Measurements from ENCODE around the gene PAPPA2. TPM values are rescaled to one million over a fixed set of nuclear protein-coding genes. Genes with fewer than 3 reads are reported as not detected.
A peak's percentile ranks its signal among the peaks of the same experiment; 100 is the strongest.

Gene PAPPA2
- total RNA-seq, 1 donor from 2014 or later, result 3.1 TPM

DNA sequence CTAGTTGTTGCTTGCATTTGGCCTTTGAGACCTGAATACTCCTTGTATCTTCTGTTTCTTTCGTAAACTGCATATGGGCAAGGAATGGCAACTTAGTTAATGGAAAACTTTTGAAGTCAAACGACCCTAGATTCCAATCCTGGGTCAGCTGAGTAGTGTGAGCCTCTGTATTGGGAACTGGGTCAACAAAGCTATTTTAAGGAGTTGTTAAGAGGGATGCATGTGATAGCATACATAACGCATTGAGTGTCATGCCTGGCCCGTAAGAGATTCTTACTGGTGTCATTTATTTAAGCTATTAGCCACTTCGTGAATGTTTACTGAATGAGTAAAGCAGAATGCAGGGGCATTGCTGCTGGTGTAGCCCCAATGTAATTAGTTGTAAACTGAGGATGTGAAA is 340.1 kb downstream of the PAPPA2 start:
- Histone ChIP-seq H3K4me1 (ENCODE audit: control insufficient read depth in 3 of 3, insufficient read depth in 3 of 3, low read length in 3 of 3) (peaks cover 0 to 10% (median 8%) of the 10 kb centered on the region in 3 donors), H3K27me3 (ENCODE audit: control insufficient read depth in 3 of 3, insufficient read depth in 3 of 3, low read length in 3 of 3) (no peaks in the 10 kb centered on the region), H3K9me3 (ENCODE audit: control insufficient read depth in 3 of 3, low read length in 3 of 3) (no peaks in the 10 kb centered on the region), H3K36me3 (ENCODE audit: control insufficient read depth in 3 of 3, insufficient read depth in 3 of 3, low read length in 3 of 3) (no peaks in the 10 kb centered on the region), H3K9ac (ENCODE audit: low read depth in 1 of 3, low read length in 3 of 3) (no peak overlapping the region), H3K27ac (ENCODE audit: low read depth, low read length) (peak overlapping the region; percentile 10), H3K4me3 (ENCODE audit: low read length in 3 of 3) (no peak overlapping the region)

DNA sequence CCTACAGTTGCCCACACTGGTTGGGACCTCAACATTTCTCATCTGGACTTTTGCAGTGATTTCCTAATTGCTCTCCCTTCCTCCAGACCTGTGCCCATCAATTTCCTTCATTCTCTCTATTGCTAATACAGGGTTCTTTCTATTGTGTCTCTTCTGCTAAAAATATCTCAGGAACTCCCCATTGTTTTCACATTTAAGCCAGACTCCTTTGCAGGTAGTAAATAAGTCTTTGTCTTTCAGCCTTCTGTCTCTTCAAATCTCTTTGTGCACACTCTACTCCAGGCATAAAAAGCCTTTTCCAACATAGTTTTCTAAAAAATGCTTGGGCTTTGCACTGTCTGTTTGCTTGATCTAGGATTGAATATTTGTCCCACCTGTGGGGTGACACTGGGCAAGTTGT is 340.6 kb downstream of the PAPPA2 start:
- Histone ChIP-seq H3K9ac (ENCODE audit: low read depth in 1 of 3, low read length in 3 of 3) (no peak overlapping the region), H3K4me1 (ENCODE audit: control insufficient read depth in 3 of 3, insufficient read depth in 3 of 3, low read length in 3 of 3) (peaks cover 0 to 10% (median 8%) of the 10 kb centered on the region in 3 donors), H3K9me3 (ENCODE audit: control insufficient read depth in 3 of 3, low read length in 3 of 3) (no peaks in the 10 kb centered on the region), H3K36me3 (ENCODE audit: control insufficient read depth in 3 of 3, insufficient read depth in 3 of 3, low read length in 3 of 3) (no peaks in the 10 kb centered on the region), H3K4me3 (ENCODE audit: low read length in 3 of 3) (no peak overlapping the region), H3K27me3 (ENCODE audit: control insufficient read depth in 3 of 3, insufficient read depth in 3 of 3, low read length in 3 of 3) (no peaks in the 10 kb centered on the region), H3K27ac (ENCODE audit: low read depth, low read length) (no peak overlapping the region)

DNA sequence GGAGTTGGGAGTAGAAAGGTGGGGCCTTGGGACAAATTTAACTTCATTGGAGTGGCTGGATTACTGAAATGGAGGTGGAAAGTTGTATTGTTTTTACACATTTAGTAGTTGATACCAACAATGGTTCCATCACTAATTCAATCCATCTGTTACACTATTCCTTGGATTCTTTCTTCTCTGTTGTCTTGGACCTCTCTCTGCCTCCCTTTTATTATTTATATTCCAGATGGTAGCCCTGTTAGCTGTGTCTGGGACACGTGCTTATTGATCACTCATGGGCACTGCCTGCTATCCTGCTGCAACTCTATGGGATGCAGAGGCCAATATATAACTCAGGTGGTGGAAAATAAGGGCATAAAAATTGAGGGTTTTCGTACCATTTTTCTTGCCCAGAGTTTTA is 346.3 kb downstream of the PAPPA2 start:
- Histone ChIP-seq H3K27me3 (ENCODE audit: control insufficient read depth in 3 of 3, insufficient read depth in 3 of 3, low read length in 3 of 3) (no peaks in the 10 kb centered on the region), H3K9ac (ENCODE audit: low read depth in 1 of 3, low read length in 3 of 3) (no peak overlapping the region), H3K27ac (ENCODE audit: low read depth, low read length) (no peak overlapping the region), H3K4me1 (ENCODE audit: control insufficient read depth in 3 of 3, insufficient read depth in 3 of 3, low read length in 3 of 3) (no peaks in the 10 kb centered on the region), H3K4me3 (ENCODE audit: low read length in 3 of 3) (no peak overlapping the region), H3K36me3 (ENCODE audit: control insufficient read depth in 3 of 3, insufficient read depth in 3 of 3, low read length in 3 of 3) (no peaks in the 10 kb centered on the region), H3K9me3 (ENCODE audit: control insufficient read depth in 3 of 3, low read length in 3 of 3) (no peaks in the 10 kb centered on the region)

DNA sequence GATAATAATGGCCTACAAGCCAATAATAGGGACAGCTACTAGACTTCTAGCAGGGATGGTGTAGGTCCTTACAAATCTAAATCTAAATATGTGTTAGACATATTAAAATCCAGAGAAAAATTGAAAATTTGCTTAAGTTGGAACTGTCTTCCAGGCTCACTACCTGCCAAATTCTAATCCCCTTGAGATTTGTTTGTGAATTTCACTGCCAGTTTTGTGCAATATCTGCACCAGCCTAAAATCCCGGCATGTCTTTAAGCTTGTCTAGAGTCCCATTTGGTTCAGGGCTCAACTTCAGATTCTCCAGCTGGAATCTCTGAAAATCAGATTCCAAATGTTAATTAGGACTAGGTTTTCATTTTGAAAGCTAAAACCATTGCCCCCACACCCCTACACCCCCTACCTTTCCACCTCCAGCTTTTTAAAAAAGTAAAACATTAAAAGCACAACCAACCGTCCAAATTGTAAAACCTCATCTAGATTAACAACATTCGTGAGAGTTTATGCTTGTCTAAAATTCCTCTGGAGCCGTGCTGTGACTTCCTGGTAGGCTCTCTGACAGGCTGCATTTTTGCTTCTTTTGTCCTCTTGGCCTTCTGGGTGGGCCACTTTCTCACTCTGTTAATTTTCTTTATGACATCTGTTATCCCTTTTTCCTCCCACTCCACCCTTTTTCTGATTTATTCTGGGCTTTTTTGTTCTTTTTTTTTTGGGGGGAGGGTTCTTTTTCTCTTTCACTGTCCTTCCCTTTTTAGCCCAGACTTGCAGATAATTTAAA is 348.7 kb downstream of the PAPPA2 start:
- H3K9ac ChIP-seq (ENCODE audit: low read depth in 1 of 3, low read length in 3 of 3), result no peak overlapping the region
- H3K27ac ChIP-seq (ENCODE audit: low read depth, low read length), result no peak overlapping the region
- H3K4me3 ChIP-seq (ENCODE audit: low read length in 3 of 3), result no peak overlapping the region
- H3K27me3 ChIP-seq (ENCODE audit: control insufficient read depth in 3 of 3, insufficient read depth in 3 of 3, low read length in 3 of 3), result no peaks in the 10 kb centered on the region
- H3K36me3 ChIP-seq (ENCODE audit: control insufficient read depth in 3 of 3, insufficient read depth in 3 of 3, low read length in 3 of 3), result no peaks in the 10 kb centered on the region
- no peaks in the 10 kb centered on the region for H3K4me1 ChIP-seq (ENCODE audit: control insufficient read depth in 3 of 3, insufficient read depth in 3 of 3, low read length in 3 of 3)
- H3K9me3 ChIP-seq (ENCODE audit: control insufficient read depth in 3 of 3, low read length in 3 of 3), result no peaks in the 10 kb centered on the region

DNA sequence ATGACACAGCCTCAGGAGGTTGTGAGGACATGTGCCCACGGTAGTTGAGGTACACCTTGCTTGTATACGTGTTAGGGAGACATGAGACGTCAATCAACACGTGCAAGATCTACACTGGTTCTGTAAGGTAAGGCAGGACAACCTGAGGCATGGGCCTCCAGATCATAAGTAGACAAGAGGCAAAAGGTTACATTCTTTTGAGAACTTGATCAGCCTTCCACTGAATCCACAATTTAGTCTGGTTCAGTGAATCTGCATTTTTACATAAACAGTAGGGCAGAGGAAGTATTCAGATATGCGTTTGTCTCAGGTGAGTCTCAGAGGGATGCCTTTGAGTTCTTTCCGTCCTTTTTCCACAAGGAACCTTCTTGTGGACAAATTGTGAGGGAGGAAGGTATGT is 352.6 kb downstream of the PAPPA2 start:
- peaks cover 0 to 3% (median 0%) of the 10 kb centered on the region in 3 donors for H3K4me1 ChIP-seq (ENCODE audit: control insufficient read depth in 3 of 3, insufficient read depth in 3 of 3, low read length in 3 of 3)

DNA sequence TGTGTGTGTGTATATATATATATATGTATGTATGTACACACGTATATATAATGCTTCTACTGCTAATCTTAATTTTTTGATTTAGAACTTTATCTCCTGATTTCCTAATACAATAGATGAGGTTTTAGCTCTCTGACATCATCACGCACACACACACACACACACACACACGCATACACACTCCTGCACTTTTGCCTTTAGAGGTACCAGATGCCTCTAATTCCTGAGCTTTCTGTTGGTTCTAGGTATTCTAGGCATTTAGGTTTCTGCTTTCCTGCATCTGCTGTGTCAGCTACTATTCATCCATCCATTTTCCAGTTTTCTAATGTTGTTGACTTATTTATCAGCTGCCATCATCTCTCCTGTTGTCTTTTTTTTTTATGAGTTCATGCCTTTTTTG is 353.3 kb downstream of the PAPPA2 start:
- no peaks in the 10 kb centered on the region for H3K36me3 ChIP-seq (ENCODE audit: control insufficient read depth in 3 of 3, insufficient read depth in 3 of 3, low read length in 3 of 3)
- H3K4me3 ChIP-seq (ENCODE audit: low read length in 3 of 3), result no peak overlapping the region
- H3K27ac ChIP-seq (ENCODE audit: low read depth, low read length), result no peak overlapping the region
- peaks cover 0 to 3% (median 0%) of the 10 kb centered on the region in 3 donors for H3K4me1 ChIP-seq (ENCODE audit: control insufficient read depth in 3 of 3, insufficient read depth in 3 of 3, low read length in 3 of 3)
- no peaks in the 10 kb centered on the region for H3K9me3 ChIP-seq (ENCODE audit: control insufficient read depth in 3 of 3, low read length in 3 of 3)
- no peak overlapping the region for H3K9ac ChIP-seq (ENCODE audit: low read depth in 1 of 3, low read length in 3 of 3)
- H3K27me3 ChIP-seq (ENCODE audit: control insufficient read depth in 3 of 3, insufficient read depth in 3 of 3, low read length in 3 of 3), result no peaks in the 10 kb centered on the region

More for the DNA sequence above, 352.6 kb downstream of the PAPPA2 start:
- H3K27me3 ChIP-seq (ENCODE audit: control insufficient read depth in 3 of 3, insufficient read depth in 3 of 3, low read length in 3 of 3), result no peaks in the 10 kb centered on the region
- no peak overlapping the region for H3K4me3 ChIP-seq (ENCODE audit: low read length in 3 of 3)
- no peak overlapping the region for H3K9ac ChIP-seq (ENCODE audit: low read depth in 1 of 3, low read length in 3 of 3)
- no peak overlapping the region for H3K27ac ChIP-seq (ENCODE audit: low read depth, low read length)
- H3K9me3 ChIP-seq (ENCODE audit: control insufficient read depth in 3 of 3, low read length in 3 of 3), result no peaks in the 10 kb centered on the region
- H3K36me3 ChIP-seq (ENCODE audit: control insufficient read depth in 3 of 3, insufficient read depth in 3 of 3, low read length in 3 of 3), result no peaks in the 10 kb centered on the region

DNA sequence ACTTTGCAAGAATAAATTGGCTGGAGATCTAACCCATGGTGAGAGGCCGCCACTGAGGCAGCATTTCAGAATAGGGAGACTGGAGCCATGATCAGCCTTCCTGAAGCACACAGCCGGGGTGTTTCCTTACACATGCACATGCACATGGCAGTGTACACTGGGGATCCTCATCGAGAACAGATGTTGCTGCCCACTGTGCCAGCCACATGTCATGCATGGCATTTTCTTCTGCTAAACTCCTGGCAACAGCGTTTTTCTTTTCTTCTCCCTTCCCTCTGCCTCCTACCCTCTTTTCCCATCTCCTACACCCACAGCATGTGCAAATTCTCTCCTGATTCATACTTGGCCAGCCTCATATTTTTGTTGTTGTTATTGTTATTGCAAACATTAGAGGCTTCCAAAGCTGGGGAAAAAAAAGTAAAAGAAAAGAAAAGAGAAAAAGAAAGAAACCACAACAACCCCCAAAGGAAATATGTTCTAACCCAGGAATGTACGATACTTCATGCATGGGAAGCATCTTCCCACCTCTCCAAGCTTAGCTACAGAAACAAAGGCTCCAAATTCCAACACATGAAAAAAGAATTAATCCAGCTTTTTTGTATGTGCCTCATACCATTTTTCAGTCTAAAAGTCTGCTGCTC is 357.5 kb downstream of the PAPPA2 start:
- H3K36me3 ChIP-seq (ENCODE audit: control insufficient read depth in 3 of 3, insufficient read depth in 3 of 3, low read length in 3 of 3), result no peaks in the 10 kb centered on the region
- no peaks in the 10 kb centered on the region for H3K9me3 ChIP-seq (ENCODE audit: control insufficient read depth in 3 of 3, low read length in 3 of 3)
- H3K4me1 ChIP-seq (ENCODE audit: control insufficient read depth in 3 of 3, insufficient read depth in 3 of 3, low read length in 3 of 3), result peaks cover 0 to 3% (median 0%) of the 10 kb centered on the region in 3 donors
- H3K27me3 ChIP-seq (ENCODE audit: control insufficient read depth in 3 of 3, insufficient read depth in 3 of 3, low read length in 3 of 3), result no peaks in the 10 kb centered on the region
- no peak overlapping the region for H3K27ac ChIP-seq (ENCODE audit: low read depth, low read length)
- H3K4me3 ChIP-seq (ENCODE audit: low read length in 3 of 3), result no peak overlapping the region
- no peak overlapping the region for H3K9ac ChIP-seq (ENCODE audit: low read depth in 1 of 3, low read length in 3 of 3)

DNA sequence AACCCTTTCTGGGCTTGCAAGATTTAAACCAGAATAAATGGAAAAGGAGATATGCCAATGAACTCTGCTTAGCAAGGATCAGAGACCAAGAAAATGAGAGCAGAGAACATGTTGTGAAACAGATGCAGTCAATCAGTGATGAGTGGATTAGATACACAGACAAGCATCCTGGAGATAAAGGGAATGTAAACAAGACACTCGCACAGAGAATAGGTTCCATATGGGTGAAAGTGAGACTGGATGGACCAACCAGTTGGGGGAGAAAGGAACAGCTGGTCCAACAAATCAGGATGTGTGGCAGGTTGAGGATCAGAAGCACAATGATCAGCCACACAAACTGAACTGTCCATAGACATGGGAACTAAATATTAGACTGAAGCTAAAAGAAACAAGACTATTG is 363.3 kb downstream of the PAPPA2 start:
- Histone ChIP-seq H3K36me3 (ENCODE audit: control insufficient read depth in 3 of 3, insufficient read depth in 3 of 3, low read length in 3 of 3) (no peaks in the 10 kb centered on the region), H3K27ac (ENCODE audit: low read depth, low read length) (no peak overlapping the region), H3K4me3 (ENCODE audit: low read length in 3 of 3) (no peak overlapping the region), H3K27me3 (ENCODE audit: control insufficient read depth in 3 of 3, insufficient read depth in 3 of 3, low read length in 3 of 3) (no peaks in the 10 kb centered on the region), H3K9me3 (ENCODE audit: control insufficient read depth in 3 of 3, low read length in 3 of 3) (no peaks in the 10 kb centered on the region), H3K4me1 (ENCODE audit: control insufficient read depth in 3 of 3, insufficient read depth in 3 of 3, low read length in 3 of 3) (no peaks in the 10 kb centered on the region), H3K9ac (ENCODE audit: low read depth in 1 of 3, low read length in 3 of 3) (no peak overlapping the region)

DNA sequence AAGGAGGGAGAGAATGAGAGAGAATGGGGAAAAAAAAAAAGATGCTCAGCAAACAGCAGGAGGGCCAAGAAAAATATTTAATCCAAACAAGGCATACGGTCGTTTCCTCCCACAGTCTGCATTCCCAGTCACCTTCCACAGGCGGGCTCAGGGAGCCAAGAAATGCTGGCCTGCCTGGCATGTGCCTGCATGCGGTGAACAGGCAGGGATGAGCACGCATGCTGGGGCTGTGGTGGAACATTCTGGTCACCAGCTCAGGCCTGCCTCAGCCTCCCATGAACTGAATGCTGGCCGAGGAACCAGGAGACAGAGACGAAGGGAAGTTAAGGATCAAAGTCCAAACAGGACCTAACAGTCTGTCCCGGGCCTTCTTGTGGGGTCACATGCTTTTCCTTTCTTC is 366.3 kb downstream of the PAPPA2 start:
- Histone ChIP-seq H3K9ac (ENCODE audit: low read depth in 1 of 3, low read length in 3 of 3) (no peak overlapping the region), H3K4me1 (ENCODE audit: control insufficient read depth in 3 of 3, insufficient read depth in 3 of 3, low read length in 3 of 3) (no peaks in the 10 kb centered on the region), H3K4me3 (ENCODE audit: low read length in 3 of 3) (no peak overlapping the region), H3K27ac (ENCODE audit: low read depth, low read length) (no peak overlapping the region), H3K36me3 (ENCODE audit: control insufficient read depth in 3 of 3, insufficient read depth in 3 of 3, low read length in 3 of 3) (no peaks in the 10 kb centered on the region), H3K27me3 (ENCODE audit: control insufficient read depth in 3 of 3, insufficient read depth in 3 of 3, low read length in 3 of 3) (no peaks in the 10 kb centered on the region), H3K9me3 (ENCODE audit: control insufficient read depth in 3 of 3, low read length in 3 of 3) (no peaks in the 10 kb centered on the region)

DNA sequence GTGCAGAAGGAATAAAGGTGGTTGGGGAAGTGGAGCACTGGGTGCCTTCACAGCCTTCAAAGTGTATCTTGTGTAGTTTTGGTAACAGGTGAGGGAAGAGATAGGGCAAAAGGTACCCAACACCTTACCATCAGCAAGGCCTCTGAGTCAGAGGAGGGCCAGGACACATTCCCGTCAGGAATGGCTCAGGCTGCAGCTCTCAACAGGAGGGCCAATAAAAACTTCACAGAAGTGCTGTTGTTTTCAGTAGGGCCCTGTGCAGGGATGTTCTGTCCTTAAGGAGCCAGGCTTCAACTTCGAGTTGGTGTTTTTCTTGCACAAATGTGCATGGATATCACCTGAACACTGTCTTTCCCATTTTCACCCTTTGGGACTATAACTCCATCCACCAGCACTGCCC is 368.2 kb downstream of the PAPPA2 start:
- H3K9me3 ChIP-seq (ENCODE audit: control insufficient read depth in 3 of 3, low read length in 3 of 3), result no peaks in the 10 kb centered on the region
- no peaks in the 10 kb centered on the region for H3K36me3 ChIP-seq (ENCODE audit: control insufficient read depth in 3 of 3, insufficient read depth in 3 of 3, low read length in 3 of 3)
- no peak overlapping the region for H3K27ac ChIP-seq (ENCODE audit: low read depth, low read length)
- no peak overlapping the region for H3K4me3 ChIP-seq (ENCODE audit: low read length in 3 of 3)
- H3K4me1 ChIP-seq (ENCODE audit: control insufficient read depth in 3 of 3, insufficient read depth in 3 of 3, low read length in 3 of 3), result no peaks in the 10 kb centered on the region
- no peaks in the 10 kb centered on the region for H3K27me3 ChIP-seq (ENCODE audit: control insufficient read depth in 3 of 3, insufficient read depth in 3 of 3, low read length in 3 of 3)
- no peak overlapping the region for H3K9ac ChIP-seq (ENCODE audit: low read depth in 1 of 3, low read length in 3 of 3)
